Measurements from ENCODE around the gene COL15A1.

- no peak for TF ChIP-seq CTCF (IDR thresholded peaks at IDR 0.05; ENCODE audit: low read depth, low read length, poor library complexity, severe bottlenecking)
- no peak for TF ChIP-seq EZH2phosphoT487 (IDR thresholded peaks at IDR 0.05; ENCODE audit: borderline replicate concordance, low read length)
These were observed 33.6 kb downstream of the COL15A1 start for GRCh38 chr9:98977246-98977714.
